Activated CD8-positive, alpha-beta T cell treated with anti-CD3 and anti-CD28 coated beads for 36 hours (primary cell): ENCODE measurements around the gene UBA52. TPM values are rescaled to one million over a fixed set of nuclear protein-coding genes. Genes with fewer than 3 reads are reported as not detected.
"Not testable (repeated sequence)": the region's sequence is repeated elsewhere in the genome, so short reads cannot be mapped to it uniquely, and the experiment has no call there.

Experiments used
- ATAC-seq: fragments of 200-7000 bp; cut with Tn5 transposase; one replicate; pipeline ENCODE4 v1.10.0; 2021; ENCODE audit warnings: mild to moderate bottlenecking, moderate library complexity
- CTCF ChIA-PET: fragments of 350-600 bp; sonication (Branson Sonifier 250); formaldehyde crosslinking; loops from one replicate; lab custom pipeline; 2021; ENCODE audit warnings: antibody characterized with exemption; lab: Charles Lee
- POLR2A ChIA-PET: fragments of 350-600 bp; sonication (Branson Sonifier 250); formaldehyde crosslinking; loops from one replicate; lab custom pipeline; 2021; ENCODE audit warnings: antibody characterized with exemption; lab: Charles Lee
- DNase-seq: peaks from one replicate; pipeline ENCODE4 v3.0.0-alpha.2; 2020
- H3K27ac Mint-ChIP-seq: one replicate; pipeline ENCODE4 v1.8.0; 2021; ENCODE audit warnings: mild to moderate bottlenecking, mixed read lengths
- H3K27me3 Mint-ChIP-seq: one replicate; pipeline ENCODE4 v1.8.0; 2021; ENCODE audit warnings: mixed read lengths
- H3K36me3 Mint-ChIP-seq: one replicate; pipeline ENCODE4 v1.8.0; 2021; ENCODE audit warnings: low read depth, mixed read lengths
- H3K4me1 Mint-ChIP-seq: one replicate; pipeline ENCODE4 v1.8.0; 2021; ENCODE audit warnings: low read depth, mixed read lengths
- H3K4me3 Mint-ChIP-seq: one replicate; pipeline ENCODE4 v1.8.0; 2021; ENCODE audit warnings: mild to moderate bottlenecking, moderate library complexity, mixed read lengths
- H3K9me3 Mint-ChIP-seq: one replicate; pipeline ENCODE4 v1.8.0; 2021; ENCODE audit warnings: mixed read lengths
- intact Hi-C: fragments of 100-400 bp; cut with micrococcal nuclease; formaldehyde crosslinking; loops from one replicate; pipeline ENCODE4 v1.10.0; 2022
- total RNA-seq, 2 experiments: library from RNA; stranded (reverse); gene quantifications; one replicate each; pipeline ENCODE4 v1.2.3, GENCODE V29; 2021
- TF ChIP-seq, protein P1 (sequence below): fragments of 200-600 bp; IDR thresholded peaks from one replicate; pipeline ENCODE4 v1.8.0; 2022; ENCODE audit warnings: antibody characterized with exemption, mild to moderate bottlenecking

Gene UBA52
- total RNA-seq, 2 experiments from 2014 or later, result 1,795 to 1,837 TPM

DNA sequence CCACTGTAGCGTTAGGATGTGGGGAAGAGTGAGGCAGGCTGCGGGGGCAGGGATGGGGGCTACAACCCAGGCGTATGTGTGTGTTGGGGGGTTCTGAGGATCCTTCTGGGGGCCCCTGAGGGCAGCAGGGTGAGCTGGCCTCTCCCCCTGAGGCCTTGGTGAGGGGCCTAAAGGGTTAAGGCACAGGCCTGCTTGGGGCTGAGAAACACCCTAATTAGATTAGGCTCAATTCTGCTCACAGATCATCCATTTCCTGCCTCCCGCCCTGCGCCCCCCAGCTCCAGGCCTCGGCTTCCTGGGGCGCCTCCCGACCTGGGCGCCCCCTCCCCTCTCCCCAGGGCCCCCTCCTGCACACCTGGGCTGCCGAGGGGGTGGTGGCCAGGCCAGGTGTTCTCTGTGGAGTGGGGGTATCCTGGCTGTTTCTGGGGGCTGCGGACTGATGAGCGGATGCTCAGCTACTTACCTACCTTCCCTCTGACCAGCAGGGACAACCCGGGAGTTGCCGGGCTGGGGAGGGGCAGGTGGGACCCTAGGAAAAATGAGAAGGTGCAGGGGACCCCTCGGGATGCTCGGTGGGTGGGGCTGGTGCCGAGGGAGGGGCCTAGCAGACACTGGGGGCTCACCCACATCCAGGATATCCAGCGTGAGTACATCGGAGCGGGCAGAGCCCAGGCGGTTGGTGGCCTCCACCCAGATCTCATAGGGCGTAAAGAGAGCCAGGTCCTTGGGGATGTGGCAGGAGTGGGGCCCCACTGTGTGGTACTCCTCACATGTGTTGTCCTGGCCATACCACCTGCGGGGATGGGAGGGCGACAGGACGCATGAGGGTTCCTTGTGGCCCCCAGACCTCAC is 26.4 kb downstream of the UBA52 start:
- Mint-ChIP-seq H3K27ac (no peak overlapping the region), H3K9me3 (no peaks in the 10 kb centered on the region), H3K4me3 (no peak overlapping the region), H3K4me1 (peaks cover 19% of the 10 kb centered on the region), H3K36me3 (no peaks in the 10 kb centered on the region), H3K27me3 (peaks cover 17% of the 10 kb centered on the region)
- ChIA-PET CTCF (interaction anchor here (1.4 kb wide), 1 partner anchor 249 kb away, joined by 5 read pairs; no protein-coding TSS in a partner anchor), POLR2A (no interaction called here)
- TF ChIP-seq, protein P1, sequence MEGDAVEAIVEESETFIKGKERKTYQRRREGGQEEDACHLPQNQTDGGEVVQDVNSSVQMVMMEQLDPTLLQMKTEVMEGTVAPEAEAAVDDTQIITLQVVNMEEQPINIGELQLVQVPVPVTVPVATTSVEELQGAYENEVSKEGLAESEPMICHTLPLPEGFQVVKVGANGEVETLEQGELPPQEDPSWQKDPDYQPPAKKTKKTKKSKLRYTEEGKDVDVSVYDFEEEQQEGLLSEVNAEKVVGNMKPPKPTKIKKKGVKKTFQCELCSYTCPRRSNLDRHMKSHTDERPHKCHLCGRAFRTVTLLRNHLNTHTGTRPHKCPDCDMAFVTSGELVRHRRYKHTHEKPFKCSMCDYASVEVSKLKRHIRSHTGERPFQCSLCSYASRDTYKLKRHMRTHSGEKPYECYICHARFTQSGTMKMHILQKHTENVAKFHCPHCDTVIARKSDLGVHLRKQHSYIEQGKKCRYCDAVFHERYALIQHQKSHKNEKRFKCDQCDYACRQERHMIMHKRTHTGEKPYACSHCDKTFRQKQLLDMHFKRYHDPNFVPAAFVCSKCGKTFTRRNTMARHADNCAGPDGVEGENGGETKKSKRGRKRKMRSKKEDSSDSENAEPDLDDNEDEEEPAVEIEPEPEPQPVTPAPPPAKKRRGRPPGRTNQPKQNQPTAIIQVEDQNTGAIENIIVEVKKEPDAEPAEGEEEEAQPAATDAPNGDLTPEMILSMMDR, result no peak
- DNase-seq, result no peak
- intact Hi-C loops, result loop anchor here (10.0 kb wide), 1 partner anchor 247 kb away; no protein-coding TSS in a partner anchor
- ATAC-seq, result no peak

DNA sequence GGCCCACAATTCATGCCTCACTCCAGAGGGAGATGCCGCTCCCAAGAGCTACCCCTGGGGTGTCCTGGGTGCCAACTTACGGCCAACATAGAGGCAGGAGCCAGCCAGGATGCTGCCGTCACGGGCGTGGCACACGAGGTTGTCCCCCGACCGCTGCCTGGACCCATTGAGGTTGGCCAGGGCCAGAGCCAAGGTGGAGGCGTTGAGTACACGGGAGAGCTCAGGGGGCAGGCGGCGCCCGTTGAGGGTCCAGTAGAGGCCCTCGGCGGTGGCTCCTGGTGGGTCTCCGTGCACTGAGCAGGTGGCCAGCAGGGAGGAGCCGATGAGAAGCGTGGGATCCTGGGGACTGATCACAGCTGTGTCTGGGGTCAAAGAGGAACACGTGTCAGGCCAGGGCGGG is 27.8 kb downstream of the UBA52 start:
- ChIA-PET CTCF (no interaction called here), POLR2A (no interaction called here)
- ATAC-seq (no peak), DNase-seq (no peak)
- H3K4me3 Mint-ChIP-seq, result no peak overlapping the region
- H3K36me3 Mint-ChIP-seq, result no peaks in the 10 kb centered on the region
- H3K4me1 Mint-ChIP-seq, result peaks cover 16% of the 10 kb centered on the region
- no peaks in the 10 kb centered on the region for H3K9me3 Mint-ChIP-seq
- intact Hi-C loops, result loop anchor here (10.0 kb wide), 1 partner anchor 245 kb away; no protein-coding TSS in a partner anchor
- H3K27ac Mint-ChIP-seq, result no peak overlapping the region
- peaks cover 25% of the 10 kb centered on the region for H3K27me3 Mint-ChIP-seq
- TF ChIP-seq, protein P1, result no peak

DNA sequence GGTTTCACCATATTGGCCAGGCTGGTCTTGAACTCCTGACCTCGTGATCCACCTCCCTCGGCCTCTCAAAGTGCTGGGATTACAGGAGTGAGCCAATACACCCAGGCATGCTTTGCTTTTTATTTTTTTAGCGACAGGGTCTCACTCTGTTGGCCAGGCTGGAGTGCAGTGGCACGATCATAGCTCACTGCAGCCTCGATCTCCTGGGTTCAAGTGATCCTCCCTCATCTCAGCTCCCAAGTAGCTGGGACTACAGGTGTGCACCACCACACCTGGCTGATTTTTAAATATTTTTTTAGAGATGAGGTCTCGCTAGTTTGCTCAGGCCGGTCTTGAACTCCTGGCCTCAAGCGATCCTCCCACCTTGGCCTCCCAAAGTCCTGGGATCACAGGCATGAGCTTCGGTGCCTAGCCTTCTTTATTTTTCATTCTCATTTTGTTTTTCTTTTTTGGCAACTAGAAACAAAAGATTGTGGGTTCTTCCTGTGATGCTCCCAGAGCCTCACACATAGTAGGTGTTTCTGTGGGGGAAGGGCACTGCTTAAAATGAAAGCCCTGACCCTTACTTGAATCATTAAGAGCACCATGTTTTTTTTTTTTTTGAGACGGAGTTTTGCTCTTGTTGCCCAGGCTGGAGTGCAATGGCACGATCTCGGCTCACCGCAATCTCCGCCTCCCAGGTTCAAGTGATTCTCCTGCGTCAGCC is 29.2 kb downstream of the UBA52 start:
- H3K9me3 Mint-ChIP-seq, H3K4me1 Mint-ChIP-seq, H3K36me3 Mint-ChIP-seq, H3K27ac Mint-ChIP-seq, intact Hi-C loops, DNase-seq, H3K4me3 Mint-ChIP-seq, ATAC-seq, CTCF ChIA-PET: not testable (repeated sequence)
- POLR2A ChIA-PET, result interaction anchor here (0.6 kb wide), 1 partner anchor 80 kb away, joined by 3 read pairs; no protein-coding TSS in a partner anchor
- H3K27me3 Mint-ChIP-seq, result peaks cover 36% of the 10 kb centered on the region

DNA sequence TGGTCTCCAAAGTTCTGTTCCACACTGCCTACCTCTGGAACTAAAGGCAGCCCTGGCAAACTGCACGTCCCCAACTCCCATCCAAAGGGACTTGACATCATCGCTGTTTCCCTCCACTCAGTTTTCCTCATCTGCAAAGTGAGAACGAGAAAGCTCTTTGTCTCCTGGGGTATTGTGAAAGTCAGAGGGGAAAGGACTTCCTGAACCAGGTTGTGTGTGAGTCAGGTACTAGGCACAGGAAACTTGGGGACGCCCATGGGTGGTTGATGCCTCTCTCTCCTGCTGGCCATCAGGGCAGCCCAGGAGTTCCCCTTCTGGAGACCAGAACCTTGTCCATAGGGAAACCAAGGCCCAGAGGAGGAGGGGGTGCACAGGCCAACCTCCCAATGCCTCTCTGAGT is 30.2 kb downstream of the UBA52 start:
- CTCF ChIA-PET, result no interaction called here
- ATAC-seq (no peak), DNase-seq (no peak)
- Mint-ChIP-seq H3K27ac (no peak overlapping the region), H3K4me1 (peaks cover 4% of the 10 kb centered on the region), H3K27me3 (peaks cover 34% of the 10 kb centered on the region), H3K36me3 (no peaks in the 10 kb centered on the region), H3K4me3 (no peak overlapping the region), H3K9me3 (no peaks in the 10 kb centered on the region)
- intact Hi-C loops, result no loop called here
- TF ChIP-seq, protein P1, result no peak
- POLR2A ChIA-PET, result no interaction called here

DNA sequence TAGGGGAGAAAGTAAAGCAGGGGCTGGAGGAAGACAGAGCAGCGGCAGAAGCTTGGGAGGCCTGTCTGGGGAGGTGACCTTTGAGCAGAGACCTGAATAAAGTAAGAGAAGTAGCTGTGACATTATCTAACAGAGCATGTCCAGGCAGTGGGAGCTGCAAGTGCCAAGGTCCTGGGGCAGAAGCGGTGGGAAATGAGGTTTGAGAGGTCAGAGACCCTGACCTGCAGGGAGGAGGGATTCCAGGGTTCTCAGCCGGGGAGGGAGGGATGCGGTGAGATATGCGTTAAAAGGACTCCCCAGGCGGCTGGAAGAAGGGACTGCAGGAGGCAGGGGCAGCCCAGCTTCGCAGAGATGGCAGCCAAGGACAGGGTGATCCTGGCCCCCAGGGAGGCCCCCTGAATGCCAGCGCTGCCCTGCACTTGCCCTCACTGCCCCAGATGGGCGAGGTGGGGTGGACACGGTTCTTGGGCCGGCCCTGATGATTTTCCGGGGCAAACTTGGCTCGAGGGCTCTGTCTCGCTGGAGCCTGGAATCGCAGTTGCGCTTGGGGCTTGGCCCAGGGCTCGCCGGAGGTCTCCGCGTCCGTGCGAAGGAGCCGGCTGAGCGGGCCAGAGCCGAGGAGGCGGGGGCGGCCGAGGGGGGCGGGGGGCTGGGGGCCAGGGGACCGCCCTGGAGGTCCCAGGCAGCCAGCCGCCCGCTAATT is 31.7 kb downstream of the UBA52 start:
- ATAC-seq (peak; percentile 79), DNase-seq (peak; percentile 40)
- Mint-ChIP-seq H3K4me3 (no peak overlapping the region), H3K27me3 (peaks cover 47% of the 10 kb centered on the region), H3K4me1 (peaks cover 4% of the 10 kb centered on the region), H3K36me3 (no peaks in the 10 kb centered on the region), H3K9me3 (no peaks in the 10 kb centered on the region), H3K27ac (no peak overlapping the region)
- ChIA-PET POLR2A (interaction anchor here (1.0 kb wide), 1 partner anchor 18 kb away, joined by 3 read pairs; no protein-coding TSS in a partner anchor), CTCF (interaction anchor here (1.3 kb wide), 1 partner anchor 83 kb away, joined by 4 read pairs; no protein-coding TSS in a partner anchor)
- TF ChIP-seq, protein P1, result peak; percentile 23
- intact Hi-C loops, result no loop called here
